Stimulated activated effector memory CD8-positive, alpha-beta T cell treated with anti-CD3 and anti-CD28 coated beads, Interleukin-12 subunit alpha, Interleukin-12 subunit beta, amount 100 ng/mL, for 72 hours (primary cell): ENCODE measurements around the gene PTPN4.

Source experiments
- ATAC-seq: fragments of 150-1000 bp; cut with Tn5 transposase; 2 replicates; pipeline ENCODE4 v1.10.0; 2021
- DNase-seq, 2 donors: peaks; one replicate each; pipeline ENCODE4 v3.0.0; 2021 to 2022; ENCODE audit warnings: low spot score in 2 of 2
- H3K27ac Mint-ChIP-seq: one replicate; pipeline ENCODE4 v1.8.0; 2022; ENCODE audit warnings: mild to moderate bottlenecking, mixed read lengths
- H3K36me3 Mint-ChIP-seq: one replicate; pipeline ENCODE4 v1.8.0; 2022; ENCODE audit warnings: mild to moderate bottlenecking, mixed read lengths
- H3K4me1 Mint-ChIP-seq: one replicate; pipeline ENCODE4 v1.8.0; 2022; ENCODE audit warnings: mixed read lengths
- H3K4me3 Mint-ChIP-seq: one replicate; pipeline ENCODE4 v1.8.0; 2022; ENCODE audit warnings: mild to moderate bottlenecking, mixed read lengths
- H3K9me3 Mint-ChIP-seq: one replicate; pipeline ENCODE4 v1.8.0; 2022; ENCODE audit warnings: mixed read lengths

The PTPN4 gene, protein sequence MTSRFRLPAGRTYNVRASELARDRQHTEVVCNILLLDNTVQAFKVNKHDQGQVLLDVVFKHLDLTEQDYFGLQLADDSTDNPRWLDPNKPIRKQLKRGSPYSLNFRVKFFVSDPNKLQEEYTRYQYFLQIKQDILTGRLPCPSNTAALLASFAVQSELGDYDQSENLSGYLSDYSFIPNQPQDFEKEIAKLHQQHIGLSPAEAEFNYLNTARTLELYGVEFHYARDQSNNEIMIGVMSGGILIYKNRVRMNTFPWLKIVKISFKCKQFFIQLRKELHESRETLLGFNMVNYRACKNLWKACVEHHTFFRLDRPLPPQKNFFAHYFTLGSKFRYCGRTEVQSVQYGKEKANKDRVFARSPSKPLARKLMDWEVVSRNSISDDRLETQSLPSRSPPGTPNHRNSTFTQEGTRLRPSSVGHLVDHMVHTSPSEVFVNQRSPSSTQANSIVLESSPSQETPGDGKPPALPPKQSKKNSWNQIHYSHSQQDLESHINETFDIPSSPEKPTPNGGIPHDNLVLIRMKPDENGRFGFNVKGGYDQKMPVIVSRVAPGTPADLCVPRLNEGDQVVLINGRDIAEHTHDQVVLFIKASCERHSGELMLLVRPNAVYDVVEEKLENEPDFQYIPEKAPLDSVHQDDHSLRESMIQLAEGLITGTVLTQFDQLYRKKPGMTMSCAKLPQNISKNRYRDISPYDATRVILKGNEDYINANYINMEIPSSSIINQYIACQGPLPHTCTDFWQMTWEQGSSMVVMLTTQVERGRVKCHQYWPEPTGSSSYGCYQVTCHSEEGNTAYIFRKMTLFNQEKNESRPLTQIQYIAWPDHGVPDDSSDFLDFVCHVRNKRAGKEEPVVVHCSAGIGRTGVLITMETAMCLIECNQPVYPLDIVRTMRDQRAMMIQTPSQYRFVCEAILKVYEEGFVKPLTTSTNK

DNA sequence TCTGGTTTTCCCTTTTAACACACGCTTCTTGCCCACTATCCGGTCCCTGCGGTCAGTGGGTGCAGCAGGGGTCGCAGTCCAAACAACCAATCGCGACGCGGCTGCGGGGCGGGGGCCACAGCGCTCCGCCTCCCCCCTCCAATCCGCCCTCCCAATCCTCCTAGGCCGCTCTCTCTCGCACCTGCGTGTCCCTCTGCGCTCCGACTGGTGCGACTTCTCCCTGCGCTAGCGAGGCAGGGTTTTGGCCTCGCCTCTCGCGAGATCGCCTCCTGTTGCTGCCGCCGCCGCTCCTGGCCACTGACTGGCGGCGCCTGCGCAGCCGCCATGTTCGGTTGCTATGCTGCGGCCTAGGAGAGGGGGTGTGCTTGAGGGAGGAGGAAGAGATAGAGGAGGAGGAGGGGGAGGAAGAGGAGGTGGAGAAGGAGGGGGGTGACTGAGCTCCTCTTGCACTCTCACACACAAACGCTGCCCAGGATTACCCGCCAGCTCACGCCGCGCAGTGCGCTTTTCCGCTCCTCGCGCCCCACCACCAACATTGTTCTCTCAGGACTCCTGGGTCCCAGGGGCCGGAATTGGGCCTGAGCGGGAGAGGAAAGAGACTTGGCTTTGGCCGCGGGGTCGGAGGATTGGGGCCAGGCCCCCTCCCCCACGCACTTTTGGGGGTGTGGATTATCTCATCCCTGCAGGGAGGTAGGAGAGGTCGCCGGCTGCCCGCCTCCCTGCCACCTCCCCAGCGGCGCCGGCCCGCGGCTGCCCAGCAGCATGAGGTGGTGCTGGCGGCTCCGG is at the start of gene PTPN4:
Gene PTPN4, plus strand, starts transcription at position 472 of the 786 bp plus-strand sequence. CDS start 49,932 bp downstream, outside the sequence.
- peaks cover 35% of the 10 kb centered on the region for H3K4me1 Mint-ChIP-seq
- DNase-seq (peak; percentile 88 to 96), ATAC-seq (peak; percentile 96)
- peak within 1 kb of the TSS; percentile 78 for H3K4me3 Mint-ChIP-seq
- no peaks in the 10 kb centered on the region for H3K9me3 Mint-ChIP-seq
- H3K36me3 Mint-ChIP-seq: peaks cover 8% of the 10 kb centered on the region
- peak within 1 kb of the TSS; percentile 88 for H3K27ac Mint-ChIP-seq

DNA sequence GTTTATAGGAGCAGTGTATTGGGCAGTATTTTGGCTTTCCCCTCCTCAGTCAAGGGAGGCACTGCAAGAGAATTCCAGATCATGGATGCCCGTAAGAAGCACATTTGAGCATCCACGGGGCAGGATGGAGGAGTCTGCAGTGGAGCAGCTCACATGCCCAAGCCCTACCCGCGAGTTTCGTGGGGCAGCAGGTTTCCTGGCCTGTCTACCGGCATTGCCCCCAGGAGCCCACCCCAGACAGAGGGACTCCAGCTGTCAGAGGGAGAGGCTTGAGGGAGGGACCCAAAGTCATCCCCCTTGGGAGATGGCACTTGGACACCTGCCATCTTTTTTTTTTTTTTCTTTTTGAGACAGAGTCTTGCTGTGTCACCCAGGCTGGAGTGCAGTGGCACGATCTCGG is 49.4 kb upstream of the PTPN4 start:
- H3K27ac Mint-ChIP-seq: no peak overlapping the region
- DNase-seq: no peak
- no peaks in the 10 kb centered on the region for H3K36me3 Mint-ChIP-seq
- H3K4me1 Mint-ChIP-seq: peaks cover 11% of the 10 kb centered on the region
- no peak for ATAC-seq
- no peaks in the 10 kb centered on the region for H3K9me3 Mint-ChIP-seq
- H3K4me3 Mint-ChIP-seq: no peak overlapping the region

DNA sequence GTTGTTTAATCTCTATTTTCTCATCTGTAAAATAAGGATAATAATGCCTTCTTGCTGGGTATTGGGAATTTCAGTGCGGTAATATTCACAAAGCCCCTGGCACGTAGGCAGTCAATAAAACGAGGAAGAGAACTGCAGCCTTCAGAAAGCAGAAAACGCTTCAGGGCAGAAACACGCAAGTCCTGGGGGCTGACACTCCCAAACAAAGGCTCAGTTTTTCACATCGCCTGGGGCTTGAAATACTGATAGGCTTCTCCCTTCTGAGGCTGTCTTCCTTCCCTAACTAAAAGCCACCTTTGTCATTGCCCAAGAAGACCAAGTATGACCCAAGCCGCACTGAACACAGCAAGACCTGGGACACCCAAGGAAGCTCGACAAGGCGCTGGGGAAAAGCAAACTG is 48.4 kb upstream of the PTPN4 start:
- Mint-ChIP-seq H3K9me3 (no peaks in the 10 kb centered on the region), H3K4me3 (no peak overlapping the region), H3K27ac (no peak overlapping the region), H3K36me3 (no peaks in the 10 kb centered on the region), H3K4me1 (peaks cover 10% of the 10 kb centered on the region)
- DNase-seq: no peak
- no peak for ATAC-seq

DNA sequence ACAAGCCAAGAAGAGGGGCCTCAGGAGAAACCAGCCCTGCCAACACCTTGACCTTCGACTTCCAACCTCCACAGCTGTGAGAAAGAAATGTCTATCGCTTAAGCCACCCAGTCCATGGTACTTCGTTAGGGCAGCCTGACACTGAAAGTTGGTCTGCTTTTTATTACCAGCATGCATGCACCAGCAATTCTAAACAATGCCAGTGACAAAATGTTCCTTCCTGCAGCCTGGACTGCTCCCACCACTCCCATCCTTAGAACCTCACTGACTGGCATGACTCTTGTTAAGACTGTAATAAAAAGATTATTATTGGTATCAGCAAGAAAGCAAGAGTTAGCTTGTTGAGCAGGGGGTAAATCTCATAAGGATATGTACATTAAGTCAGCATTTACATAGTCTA is 47.2 kb upstream of the PTPN4 start:
- DNase-seq: no peak
- H3K4me3 Mint-ChIP-seq: no peak overlapping the region
- no peak for ATAC-seq
- H3K36me3 Mint-ChIP-seq: no peaks in the 10 kb centered on the region
- H3K4me1 Mint-ChIP-seq: peaks cover 5% of the 10 kb centered on the region
- H3K9me3 Mint-ChIP-seq: no peaks in the 10 kb centered on the region
- H3K27ac Mint-ChIP-seq: no peak overlapping the region

DNA sequence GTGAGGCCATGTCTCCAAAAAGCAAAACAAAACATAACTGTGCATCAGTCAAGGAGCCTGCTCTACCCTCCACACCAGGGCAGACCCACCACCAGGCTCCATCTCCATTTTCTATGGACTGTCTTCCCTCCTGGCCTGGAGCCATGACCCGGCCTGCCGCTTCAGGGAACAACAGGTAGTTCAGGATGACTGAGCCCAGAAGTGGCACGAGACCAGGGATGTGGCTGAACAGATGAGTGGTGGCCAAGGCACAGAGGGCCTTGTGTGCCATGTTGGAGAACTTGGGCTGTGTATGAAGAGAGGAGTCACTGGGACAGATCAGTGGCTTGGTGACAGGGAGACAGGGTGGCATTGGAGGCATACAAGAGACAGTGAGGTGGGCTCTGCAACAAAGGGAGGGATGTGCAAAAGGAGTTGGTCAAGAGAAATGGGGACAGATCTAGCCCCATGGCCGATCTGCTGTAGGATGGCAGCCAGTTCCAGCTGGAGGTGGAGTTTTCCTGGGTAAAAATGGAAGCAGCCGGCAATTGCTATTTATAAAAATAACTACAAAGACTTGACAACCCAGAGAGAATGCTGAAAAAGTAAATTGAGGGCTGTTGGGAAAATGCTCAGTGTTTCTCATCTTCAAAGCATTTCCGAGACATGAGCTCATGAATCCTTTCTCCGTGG is 45.8 kb upstream of the PTPN4 start:
- DNase-seq (no peak), ATAC-seq (no peak)
- Mint-ChIP-seq H3K4me1 (peaks cover 8% of the 10 kb centered on the region), H3K27ac (no peak overlapping the region), H3K4me3 (no peak overlapping the region), H3K36me3 (no peaks in the 10 kb centered on the region), H3K9me3 (no peaks in the 10 kb centered on the region)

DNA sequence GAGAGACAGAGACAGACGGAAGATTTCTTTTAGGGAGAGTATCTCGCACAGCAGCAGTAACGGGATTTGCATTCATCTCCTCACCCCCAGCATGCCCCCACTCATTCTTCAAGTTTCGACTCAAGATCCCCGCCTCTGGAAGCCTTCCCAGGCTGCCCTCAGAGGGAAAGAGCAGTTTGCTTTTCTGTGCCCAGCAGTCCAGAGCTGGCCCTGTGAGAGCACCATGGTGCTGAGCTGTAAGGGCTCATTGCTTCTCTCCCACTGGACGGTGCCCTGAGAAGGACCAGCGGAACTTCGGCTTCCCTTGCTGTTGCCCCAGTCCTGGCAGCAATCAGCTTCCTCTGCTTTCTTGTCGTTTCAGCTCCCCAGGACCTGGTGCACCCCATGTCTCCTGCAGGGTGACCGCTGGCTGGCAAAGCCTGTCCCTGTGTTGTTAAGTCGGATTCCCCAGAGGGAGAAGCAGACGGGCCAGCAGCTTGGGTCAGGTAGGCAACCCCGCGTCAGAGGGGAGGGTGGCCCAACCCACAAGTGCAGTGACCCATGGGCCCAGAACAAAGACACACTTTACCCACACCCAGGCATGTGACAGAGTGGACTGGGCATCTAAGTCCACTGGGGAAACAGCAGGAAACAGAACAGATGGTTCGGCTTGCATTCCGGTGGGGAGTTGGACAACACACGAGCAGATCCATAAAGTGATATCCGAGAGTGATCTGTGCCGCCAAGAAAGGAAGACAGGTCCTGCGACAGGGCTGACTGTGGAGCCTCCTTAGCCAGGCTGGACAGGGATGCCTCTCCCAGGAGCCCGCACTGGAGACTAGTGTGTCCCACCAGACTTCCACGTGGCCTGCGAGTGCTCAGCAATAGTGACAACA is 44.1 kb upstream of the PTPN4 start:
- H3K4me1 Mint-ChIP-seq: peaks cover 15% of the 10 kb centered on the region
- H3K27ac Mint-ChIP-seq: no peak overlapping the region
- DNase-seq: no peak
- H3K36me3 Mint-ChIP-seq: no peaks in the 10 kb centered on the region
- no peak for ATAC-seq
- H3K9me3 Mint-ChIP-seq: no peaks in the 10 kb centered on the region
- no peak overlapping the region for H3K4me3 Mint-ChIP-seq

DNA sequence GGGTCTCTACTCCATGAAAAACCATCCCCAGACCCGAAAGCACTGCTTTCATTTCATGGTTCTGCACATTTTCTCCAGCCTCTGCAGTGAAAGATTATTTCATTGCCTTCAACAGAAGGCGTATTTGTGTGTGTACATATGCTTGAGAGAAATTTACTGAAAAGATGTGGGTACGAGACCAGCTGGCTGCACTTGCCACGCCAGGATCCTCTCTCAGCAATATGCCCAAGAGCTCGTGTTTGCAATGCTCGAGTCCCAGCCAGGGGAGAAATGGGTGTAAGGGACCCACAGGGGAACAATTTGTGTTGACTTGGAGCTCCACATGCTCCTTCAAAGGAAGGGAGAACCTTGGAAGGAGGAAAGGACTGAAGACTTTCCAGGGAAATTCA is 43.4 kb upstream of the PTPN4 start:
- no peak overlapping the region for H3K27ac Mint-ChIP-seq
- no peak overlapping the region for H3K4me3 Mint-ChIP-seq
- DNase-seq (no peak), ATAC-seq (no peak)
- H3K9me3 Mint-ChIP-seq: no peaks in the 10 kb centered on the region
- H3K36me3 Mint-ChIP-seq: no peaks in the 10 kb centered on the region
- H3K4me1 Mint-ChIP-seq: peaks cover 15% of the 10 kb centered on the region

DNA sequence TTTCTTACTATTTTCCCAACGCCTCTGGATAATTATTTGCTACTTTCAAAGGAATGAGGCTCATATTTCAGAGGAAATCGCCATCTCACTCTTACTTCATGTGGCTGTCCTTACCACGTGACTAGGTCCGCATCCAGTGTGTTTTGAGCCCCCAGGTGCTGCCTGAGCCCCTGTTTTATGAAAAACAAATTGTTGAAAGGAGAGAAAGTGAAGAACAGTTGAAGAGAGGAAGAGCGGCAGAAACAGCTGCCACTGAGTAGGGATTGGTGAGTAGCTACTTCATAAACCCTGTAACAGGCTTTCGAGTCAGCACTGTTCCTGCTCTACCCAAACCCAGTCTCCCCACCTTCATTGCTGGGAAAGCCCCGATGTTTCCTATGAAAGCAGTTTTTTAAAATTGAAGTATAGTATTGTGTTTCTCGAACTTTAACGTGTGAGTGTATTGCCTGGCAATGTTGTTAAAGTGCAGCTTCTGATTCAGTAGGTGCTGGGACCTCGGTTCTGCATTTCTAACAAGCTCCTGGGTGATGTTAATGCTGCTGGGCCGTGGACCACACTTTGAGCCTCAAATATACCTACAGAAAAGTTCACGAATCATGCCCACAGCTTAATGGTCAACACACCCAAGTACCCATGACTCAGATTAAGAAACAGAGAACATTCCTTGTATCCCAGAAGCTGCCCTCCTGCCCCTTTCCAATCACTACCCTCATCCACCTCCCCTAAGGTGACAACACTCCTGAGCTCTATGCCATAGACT is 41.0 kb upstream of the PTPN4 start:
- Mint-ChIP-seq H3K36me3 (no peaks in the 10 kb centered on the region), H3K4me3 (peak overlapping the region; percentile 35), H3K4me1 (peaks cover 21% of the 10 kb centered on the region), H3K27ac (peak overlapping the region; percentile 62), H3K9me3 (no peaks in the 10 kb centered on the region)
- ATAC-seq: peak; percentile 73
- no peak for DNase-seq

DNA sequence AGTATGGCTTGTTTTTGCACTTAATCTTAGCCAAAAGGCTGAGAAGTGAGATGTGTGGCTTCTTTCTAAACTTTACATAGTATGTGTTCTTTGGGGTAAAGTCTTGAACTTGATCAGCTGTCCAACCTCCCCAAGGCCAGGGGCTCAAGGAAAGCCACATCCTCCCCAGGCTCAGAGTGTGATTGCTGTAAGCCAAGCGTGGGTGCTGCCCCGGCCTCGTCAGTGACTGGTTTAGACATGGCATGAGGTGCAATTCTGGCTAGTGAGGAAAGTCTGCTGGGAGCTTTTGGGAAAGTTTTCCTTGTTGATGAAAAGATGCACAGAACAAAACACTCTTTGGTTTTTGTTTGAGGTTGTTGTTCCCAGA is 40.5 kb upstream of the PTPN4 start:
- ATAC-seq: peak; percentile 60
- H3K4me3 Mint-ChIP-seq: peak overlapping the region; percentile 35

DNA sequence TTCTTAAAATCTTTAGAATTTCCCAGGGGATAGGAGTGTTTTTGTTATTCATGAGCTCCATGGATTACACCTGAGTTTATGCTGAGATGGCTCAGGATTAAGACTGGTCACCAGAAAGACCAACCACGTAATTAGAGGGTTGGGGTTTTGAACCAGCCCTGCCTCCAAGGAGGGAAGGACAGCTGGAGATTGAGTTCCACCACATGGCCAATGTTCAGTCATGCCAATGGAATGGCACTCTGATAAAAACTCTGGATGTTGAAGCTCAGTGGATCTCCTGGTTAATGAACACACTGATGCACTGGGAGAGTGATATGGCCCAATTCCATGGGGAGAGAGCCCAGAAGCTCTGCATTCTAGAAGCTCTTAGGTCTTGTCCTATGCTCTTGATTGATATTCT is 38.7 kb upstream of the PTPN4 start:
- Mint-ChIP-seq H3K4me1 (peaks cover 32% of the 10 kb centered on the region), H3K9me3 (no peaks in the 10 kb centered on the region), H3K4me3 (no peak overlapping the region), H3K36me3 (no peaks in the 10 kb centered on the region), H3K27ac (no peak overlapping the region)
- DNase-seq (no peak), ATAC-seq (no peak)

More for the DNA sequence above, 40.5 kb upstream of the PTPN4 start:
- peak overlapping the region; percentile 62 for H3K27ac Mint-ChIP-seq
- no peaks in the 10 kb centered on the region for H3K36me3 Mint-ChIP-seq
- H3K4me1 Mint-ChIP-seq: peaks cover 27% of the 10 kb centered on the region
- DNase-seq: no peak
- H3K9me3 Mint-ChIP-seq: no peaks in the 10 kb centered on the region

DNA sequence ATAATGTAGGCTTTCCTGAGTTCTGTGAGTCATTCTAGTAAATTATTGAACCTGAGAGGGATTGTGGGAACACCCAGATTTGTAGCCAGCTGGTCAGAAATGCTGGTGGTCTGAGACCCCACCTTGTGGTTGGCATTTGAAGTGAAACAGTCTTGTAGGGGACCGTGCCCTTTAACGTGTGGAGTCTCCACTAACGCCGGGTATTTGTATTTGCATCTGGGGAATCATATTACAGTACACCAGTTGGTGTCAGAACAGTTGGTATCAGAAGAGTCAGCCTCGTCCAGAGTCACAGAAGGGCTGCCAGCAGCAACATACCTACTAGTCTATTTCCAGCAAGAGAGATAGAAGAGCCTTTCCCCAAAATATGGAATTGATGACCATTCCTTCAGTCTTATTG is 38.3 kb upstream of the PTPN4 start:
- no peak overlapping the region for H3K4me3 Mint-ChIP-seq
- no peaks in the 10 kb centered on the region for H3K36me3 Mint-ChIP-seq
- ATAC-seq (no peak), DNase-seq (no peak)
- H3K4me1 Mint-ChIP-seq: peaks cover 32% of the 10 kb centered on the region
- no peaks in the 10 kb centered on the region for H3K9me3 Mint-ChIP-seq
- H3K27ac Mint-ChIP-seq: no peak overlapping the region

DNA sequence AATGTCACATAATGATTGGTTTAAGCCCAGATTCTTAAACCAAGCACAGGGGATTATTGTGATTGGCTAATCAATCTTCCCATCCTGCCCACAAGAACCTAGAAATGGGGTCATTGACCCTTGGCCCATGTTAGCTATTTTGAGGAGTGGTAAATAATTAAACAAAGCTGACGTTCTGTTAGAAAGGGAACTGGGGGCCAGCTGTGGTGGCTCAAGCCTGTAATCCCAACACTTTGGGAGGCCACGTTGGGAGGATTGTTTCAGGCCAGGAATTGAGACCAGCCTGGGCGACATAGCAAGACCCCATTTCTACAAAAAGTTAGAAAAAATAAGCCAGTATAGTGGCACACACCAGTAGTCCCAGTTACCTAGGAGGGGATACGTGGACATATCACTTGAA is 37.8 kb upstream of the PTPN4 start:
- H3K36me3 Mint-ChIP-seq: no peaks in the 10 kb centered on the region
- H3K4me1 Mint-ChIP-seq: peaks cover 32% of the 10 kb centered on the region
- H3K27ac Mint-ChIP-seq: no peak overlapping the region
- ATAC-seq (no peak), DNase-seq (no peak)
- no peaks in the 10 kb centered on the region for H3K9me3 Mint-ChIP-seq
- H3K4me3 Mint-ChIP-seq: no peak overlapping the region

DNA sequence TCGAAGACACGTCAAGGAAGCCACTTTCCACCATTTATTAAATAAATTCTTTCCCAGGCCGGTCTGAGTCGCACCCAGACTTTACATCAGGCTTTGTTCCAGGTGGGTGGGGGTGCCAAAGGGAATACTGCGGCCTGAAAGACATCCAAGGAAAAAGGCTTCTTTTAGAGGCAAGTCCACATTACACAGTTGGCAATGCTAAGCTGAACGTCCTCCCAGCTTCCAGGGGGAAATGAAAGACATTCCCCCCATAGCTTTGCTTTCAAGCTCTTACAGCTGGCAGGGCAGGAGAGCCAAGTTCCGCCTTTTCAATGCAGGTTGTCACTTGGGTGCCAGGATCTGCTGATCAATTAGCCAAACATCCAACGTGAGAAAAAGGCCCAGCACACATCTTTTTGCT is 36.5 kb upstream of the PTPN4 start:
- DNase-seq (no peak), ATAC-seq (no peak)
- H3K4me1 Mint-ChIP-seq: peaks cover 31% of the 10 kb centered on the region
- no peak overlapping the region for H3K4me3 Mint-ChIP-seq
- H3K27ac Mint-ChIP-seq: no peak overlapping the region
- no peaks in the 10 kb centered on the region for H3K9me3 Mint-ChIP-seq
- H3K36me3 Mint-ChIP-seq: no peaks in the 10 kb centered on the region
